ENCODE results near the gene TOPAZ1.

TOPAZ1 gene

DNA sequence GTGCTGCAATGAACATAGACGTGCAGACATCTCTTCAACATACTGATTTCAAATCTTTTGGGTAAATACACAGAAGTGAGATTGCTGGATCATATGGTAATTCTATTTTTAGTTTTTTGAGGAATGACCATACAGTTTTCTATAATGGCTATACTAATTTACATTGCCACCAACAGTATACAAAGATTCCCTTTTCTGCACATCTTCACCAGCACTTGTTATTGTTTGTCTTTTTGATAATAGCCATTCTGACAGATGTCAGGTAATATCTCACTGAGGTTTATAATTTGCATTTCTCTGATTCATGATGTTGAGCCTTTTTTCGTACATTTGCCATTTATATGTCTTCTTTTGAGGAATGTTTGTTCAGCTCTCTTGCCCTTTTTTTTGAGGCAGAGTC is 30.5 kb downstream of the TOPAZ1 start:
- TF ChIP-seq, protein P1, sequence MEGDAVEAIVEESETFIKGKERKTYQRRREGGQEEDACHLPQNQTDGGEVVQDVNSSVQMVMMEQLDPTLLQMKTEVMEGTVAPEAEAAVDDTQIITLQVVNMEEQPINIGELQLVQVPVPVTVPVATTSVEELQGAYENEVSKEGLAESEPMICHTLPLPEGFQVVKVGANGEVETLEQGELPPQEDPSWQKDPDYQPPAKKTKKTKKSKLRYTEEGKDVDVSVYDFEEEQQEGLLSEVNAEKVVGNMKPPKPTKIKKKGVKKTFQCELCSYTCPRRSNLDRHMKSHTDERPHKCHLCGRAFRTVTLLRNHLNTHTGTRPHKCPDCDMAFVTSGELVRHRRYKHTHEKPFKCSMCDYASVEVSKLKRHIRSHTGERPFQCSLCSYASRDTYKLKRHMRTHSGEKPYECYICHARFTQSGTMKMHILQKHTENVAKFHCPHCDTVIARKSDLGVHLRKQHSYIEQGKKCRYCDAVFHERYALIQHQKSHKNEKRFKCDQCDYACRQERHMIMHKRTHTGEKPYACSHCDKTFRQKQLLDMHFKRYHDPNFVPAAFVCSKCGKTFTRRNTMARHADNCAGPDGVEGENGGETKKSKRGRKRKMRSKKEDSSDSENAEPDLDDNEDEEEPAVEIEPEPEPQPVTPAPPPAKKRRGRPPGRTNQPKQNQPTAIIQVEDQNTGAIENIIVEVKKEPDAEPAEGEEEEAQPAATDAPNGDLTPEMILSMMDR (conservative IDR thresholded peaks at IDR 0.05; ENCODE audit: low read length): no peak
- DNase-seq (ENCODE audit: low read depth): no peak
- no peak overlapping the region for H3K4me3 ChIP-seq (ENCODE audit: low read length)

DNA sequence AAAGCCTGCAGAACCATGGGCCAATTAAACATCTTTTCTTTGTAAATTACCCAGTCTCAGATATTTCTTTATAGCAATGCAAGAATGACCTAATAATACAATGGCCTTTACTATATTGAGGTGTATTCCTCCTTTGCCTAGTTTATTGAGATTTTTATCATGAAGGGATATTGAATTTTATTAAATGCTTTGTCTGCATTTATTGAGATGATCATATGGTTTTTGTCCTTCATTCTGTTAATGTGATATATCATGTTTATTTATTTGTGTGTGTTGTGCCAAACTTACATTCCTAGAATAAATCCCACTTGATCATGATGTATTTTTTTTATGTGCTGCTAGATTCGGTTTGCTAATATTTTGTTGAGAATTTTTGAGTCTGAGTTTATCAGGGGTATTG is 36.2 kb downstream of the TOPAZ1 start:
- H3K4me3 ChIP-seq (ENCODE audit: low read length): no peak overlapping the region
- DNase-seq (ENCODE audit: low read depth): no peak
- TF ChIP-seq, protein P1 (conservative IDR thresholded peaks at IDR 0.05; ENCODE audit: low read length): no peak

DNA sequence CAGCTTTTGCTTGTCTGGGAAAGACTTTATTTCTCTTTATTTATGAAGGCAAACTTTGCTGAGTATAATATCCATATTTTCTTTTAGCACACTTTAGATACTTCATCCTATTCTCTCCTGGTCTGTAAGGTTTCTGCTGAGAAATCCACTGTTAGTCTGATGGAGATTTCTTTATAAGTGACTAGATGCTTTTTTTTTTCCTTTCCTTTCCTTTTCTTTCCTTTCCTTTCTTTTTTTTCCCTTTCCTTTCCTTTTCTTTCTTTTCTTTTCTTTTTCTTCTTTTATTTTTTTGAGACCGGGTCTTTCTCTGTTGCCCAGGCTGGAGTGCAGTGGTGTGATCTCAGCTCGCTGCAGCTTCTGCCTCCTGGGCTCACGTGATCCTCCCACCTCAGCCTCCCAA is 38.4 kb downstream of the TOPAZ1 start:
- H3K4me3 ChIP-seq (ENCODE audit: low read length): no peak overlapping the region
- no peak for DNase-seq (ENCODE audit: low read depth)
- TF ChIP-seq, protein P1 (conservative IDR thresholded peaks at IDR 0.05; ENCODE audit: low read length): no peak

DNA sequence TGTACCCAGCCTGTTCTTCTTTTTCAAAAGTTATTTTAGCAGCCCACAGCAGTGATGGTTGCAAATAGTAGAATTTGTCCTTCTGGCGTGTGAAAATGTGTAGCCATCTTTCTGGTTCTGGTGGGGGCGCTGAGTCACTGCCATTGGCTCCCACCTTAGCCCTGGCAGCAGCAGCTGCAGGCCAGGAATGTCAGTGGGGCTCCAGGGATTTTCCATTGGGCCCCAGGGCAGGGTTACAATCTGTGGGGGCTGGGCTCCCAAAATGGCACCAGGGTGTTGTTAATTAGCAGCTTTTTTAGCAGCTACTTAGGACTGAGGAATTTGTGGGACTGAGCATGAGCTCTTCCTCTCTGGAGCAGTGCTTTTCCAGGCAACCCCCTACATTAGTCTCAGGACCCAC is 38.9 kb downstream of the TOPAZ1 start:
- H3K4me3 ChIP-seq (ENCODE audit: low read length): no peak overlapping the region
- TF ChIP-seq, protein P1 (conservative IDR thresholded peaks at IDR 0.05; ENCODE audit: low read length): no peak
- no peak for DNase-seq (ENCODE audit: low read depth)

DNA sequence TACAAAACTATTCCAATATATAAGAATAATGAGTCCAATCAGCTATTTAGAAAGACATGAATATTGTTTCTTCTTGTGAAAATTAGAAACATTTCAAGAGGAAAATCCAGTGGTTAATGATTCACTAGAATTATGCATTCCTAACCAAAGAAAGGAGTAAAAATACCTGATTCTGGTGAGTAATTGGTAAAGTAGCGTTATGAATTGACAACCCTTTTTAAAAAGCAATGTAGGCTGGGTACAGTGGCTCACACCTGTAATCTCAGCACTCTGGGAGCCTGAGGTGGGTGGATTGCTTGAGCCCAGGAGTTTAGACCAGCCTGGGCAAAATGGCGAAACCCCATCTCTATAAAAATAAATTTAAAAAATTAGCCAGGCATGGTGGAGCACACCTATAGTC is 43.3 kb downstream of the TOPAZ1 start:
- no peak overlapping the region for H3K4me3 ChIP-seq (ENCODE audit: low read length)
- TF ChIP-seq, protein P1 (conservative IDR thresholded peaks at IDR 0.05; ENCODE audit: low read length): no peak
- no peak for DNase-seq (ENCODE audit: low read depth)

DNA sequence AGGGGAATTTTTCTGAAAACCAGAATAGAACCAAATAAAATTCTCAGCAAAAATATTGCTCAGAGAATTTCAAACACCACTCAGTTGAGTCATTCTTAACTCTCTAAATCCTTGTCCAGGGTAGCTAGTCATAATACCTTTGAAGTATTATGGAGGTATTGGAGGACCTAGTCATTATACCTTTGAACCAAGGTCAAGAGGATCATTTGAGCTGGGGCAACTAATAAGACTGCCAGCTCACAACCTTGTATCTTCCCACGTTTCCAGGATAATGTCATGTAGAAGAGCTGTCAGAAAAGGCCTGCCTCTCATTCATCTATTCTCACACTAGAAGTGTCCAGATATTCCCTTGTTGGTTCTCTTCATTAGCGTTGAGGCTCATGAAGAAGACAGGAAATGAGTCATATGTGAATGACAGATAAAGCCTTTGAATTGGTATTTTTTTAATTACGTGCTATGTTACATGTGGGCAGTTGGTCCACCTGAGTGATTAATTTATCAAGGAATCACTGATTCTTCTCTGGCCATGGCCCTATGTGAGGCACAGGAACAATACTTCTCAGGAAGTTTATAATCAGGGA is 48.3 kb downstream of the TOPAZ1 start:
- no peak for DNase-seq (ENCODE audit: low read depth)
- TF ChIP-seq, protein P1 (conservative IDR thresholded peaks at IDR 0.05; ENCODE audit: low read length): no peak
- no peak overlapping the region for H3K4me3 ChIP-seq (ENCODE audit: low read length)

DNA sequence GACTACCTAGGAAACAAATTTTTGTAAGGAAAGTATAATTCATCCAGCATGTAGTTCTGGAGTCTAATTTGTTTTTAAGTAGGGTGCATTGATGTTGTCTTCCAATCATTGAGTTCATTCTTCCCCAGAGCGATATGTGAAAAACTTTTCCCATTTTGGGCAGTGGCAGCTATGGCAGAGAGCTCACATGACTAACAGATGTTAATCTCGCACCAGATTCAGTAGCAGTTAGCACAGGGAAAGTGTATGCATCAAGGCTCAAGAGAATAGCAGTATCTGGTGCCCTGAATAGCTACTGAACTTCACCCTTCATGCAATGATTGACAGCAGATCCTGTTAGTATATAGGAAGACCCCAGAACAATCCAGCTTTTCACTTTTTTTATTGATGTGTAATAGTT is 50.6 kb downstream of the TOPAZ1 start:
- no peak overlapping the region for H3K4me3 ChIP-seq (ENCODE audit: low read length)
- TF ChIP-seq, protein P1 (conservative IDR thresholded peaks at IDR 0.05; ENCODE audit: low read length): no peak
- DNase-seq (ENCODE audit: low read depth): no peak
